Kidney tubule cell (primary cell): ENCODE measurements around the gene CAMK2D.

Experiments
- DNase-seq: peaks from one replicate; pipeline ENCODE4 v3.0.0-alpha.2; 2018; ENCODE audit warnings: low spot score

The CAMK2D gene

GRCh38 chr4:113565702-113566012 is 195.9 kb downstream of the CAMK2D start:
- no peak for DNase-seq

- DNase-seq: no peak
Measured at GRCh38 chr4:113564493-113564892, 197.0 kb downstream of the CAMK2D start.

GRCh38 chr4:113563691-113564378 is 197.7 kb downstream of the CAMK2D start:
- DNase-seq: no peak

- no peak for DNase-seq
Measured at GRCh38 chr4:113561758-113562157, 199.8 kb downstream of the CAMK2D start.

GRCh38 chr4:113561092-113561491 is 200.4 kb downstream of the CAMK2D start:
- no peak for DNase-seq

- no peak for DNase-seq
Measured at GRCh38 chr4:113560579-113560978, 201.0 kb downstream of the CAMK2D start.

- DNase-seq: no peak
Measured at GRCh38 chr4:113559947-113560346, 201.6 kb downstream of the CAMK2D start.

- no peak for DNase-seq
Measured at GRCh38 chr4:113556382-113557134, 205.0 kb downstream of the CAMK2D start.

- no peak for DNase-seq
Measured at GRCh38 chr4:113555868-113556267, 205.7 kb downstream of the CAMK2D start.

- DNase-seq: no peak
Measured at GRCh38 chr4:113553082-113553481, 208.5 kb downstream of the CAMK2D start.

GRCh38 chr4:113550510-113550909 is 211.0 kb downstream of the CAMK2D start:
- no peak for DNase-seq

GRCh38 chr4:113548303-113548702 is 213.2 kb downstream of the CAMK2D start:
- no peak for DNase-seq

GRCh38 chr4:113547487-113548042 is 214.0 kb downstream of the CAMK2D start:
- peak; percentile 96 for DNase-seq

- peak; percentile 49 for DNase-seq
Measured at GRCh38 chr4:113541933-113542332, 219.6 kb downstream of the CAMK2D start.

- no peak for DNase-seq
Measured at GRCh38 chr4:113540859-113541258, 220.7 kb downstream of the CAMK2D start.

GRCh38 chr4:113539408-113539807 is 222.1 kb downstream of the CAMK2D start:
- peak; percentile 68 for DNase-seq

GRCh38 chr4:113537628-113538027 is 223.9 kb downstream of the CAMK2D start:
- DNase-seq: no peak

- no peak for DNase-seq
Measured at GRCh38 chr4:113537203-113537602, 224.3 kb downstream of the CAMK2D start.

- DNase-seq: no peak
Measured at GRCh38 chr4:113534711-113535110, 226.8 kb downstream of the CAMK2D start.

- no peak for DNase-seq
Measured at GRCh38 chr4:113531572-113531971, 230.0 kb downstream of the CAMK2D start.

- no peak for DNase-seq
Measured at GRCh38 chr4:113528395-113528794, 233.1 kb downstream of the CAMK2D start.

GRCh38 chr4:113525521-113525920 is 236.0 kb downstream of the CAMK2D start:
- no peak for DNase-seq

- DNase-seq: no peak
Measured at GRCh38 chr4:113524505-113525186, 236.9 kb downstream of the CAMK2D start.
